HG03354 (cell line): ENCODE results near the gene ASTN1.

Source experiments
- ATAC-seq: cut with Tn5 transposase; IDR thresholded peaks from one replicate; pipeline ENCODE4 v1.9.1; 2021; ENCODE audit warnings: mild to moderate bottlenecking; ENCODE audit not compliant: unreplicated experiment, poor library complexity, severe bottlenecking

Gene ASTN1

DNA sequence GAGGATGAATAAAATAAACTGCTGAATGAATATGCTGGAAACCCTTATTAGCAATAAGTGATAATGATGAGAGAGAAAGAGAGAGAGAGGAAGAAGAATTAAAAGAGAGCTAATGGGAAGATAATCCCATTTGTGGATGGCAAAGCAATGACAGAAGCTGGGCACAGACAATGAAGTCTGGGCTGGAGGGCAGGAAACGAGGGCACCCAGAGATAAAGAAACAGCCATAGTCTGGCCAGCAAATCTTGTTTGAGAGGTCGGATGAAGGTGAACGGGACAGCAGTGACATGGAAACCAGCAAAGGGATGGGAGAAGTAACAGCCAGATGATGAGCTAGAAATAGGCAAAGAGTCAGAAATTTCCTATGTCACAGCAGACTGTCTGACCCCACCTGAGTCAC lies 155.9 kb downstream of the ASTN1 start:
- no peak for ATAC-seq

DNA sequence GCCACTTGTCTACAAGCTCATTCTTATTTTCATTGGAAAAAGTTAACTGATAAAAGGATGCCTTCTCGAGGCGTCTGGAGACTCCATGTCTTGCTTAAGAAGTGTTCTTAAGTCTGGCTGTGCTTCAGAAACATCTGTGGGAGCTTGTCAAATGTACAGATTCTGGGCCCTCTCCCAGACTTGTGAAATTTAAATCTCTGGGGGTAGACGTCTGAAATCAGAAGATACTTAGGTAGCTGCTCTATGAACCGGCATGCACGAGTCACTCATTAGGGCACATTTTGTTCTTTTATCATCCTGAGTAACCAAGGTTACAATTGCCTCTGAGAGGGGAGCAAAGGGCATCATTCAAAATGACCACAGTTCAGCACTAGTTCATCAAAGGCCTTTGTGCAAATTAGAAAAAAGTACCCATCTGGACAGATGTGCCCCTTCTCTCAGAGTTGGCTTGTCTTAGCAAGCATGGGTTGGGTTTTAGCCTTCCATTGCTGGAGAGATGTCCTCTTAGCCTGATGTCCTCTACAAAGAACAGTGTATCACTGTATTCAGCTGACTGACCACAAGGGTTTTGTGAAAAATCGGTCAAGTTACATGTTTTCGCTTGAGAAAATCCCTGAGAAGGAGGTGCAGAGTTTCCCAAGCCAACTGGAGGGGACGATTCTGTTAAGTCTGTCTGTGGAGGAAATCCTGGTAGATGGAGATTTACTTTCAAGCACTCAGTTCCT lies 156.9 kb downstream of the ASTN1 start:
- no peak for ATAC-seq

DNA sequence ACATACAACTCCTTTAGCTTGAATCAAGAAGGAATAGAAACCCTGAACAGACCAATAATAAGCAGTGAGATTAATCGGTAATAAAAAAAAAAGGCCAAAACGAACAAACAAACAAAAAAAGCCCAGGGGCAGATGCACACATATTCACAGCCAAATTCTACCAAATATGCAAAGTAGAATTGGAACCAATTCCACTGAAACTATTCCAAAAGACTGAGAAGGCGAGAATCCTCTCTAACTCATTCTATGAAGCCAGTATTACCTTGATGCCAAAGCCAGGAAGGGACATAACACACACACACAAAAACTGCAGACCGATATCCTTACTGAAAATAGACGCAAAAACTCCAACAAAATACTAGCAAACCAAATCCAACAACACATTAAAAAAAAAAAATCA lies 161.6 kb downstream of the ASTN1 start:
- no peak for ATAC-seq

DNA sequence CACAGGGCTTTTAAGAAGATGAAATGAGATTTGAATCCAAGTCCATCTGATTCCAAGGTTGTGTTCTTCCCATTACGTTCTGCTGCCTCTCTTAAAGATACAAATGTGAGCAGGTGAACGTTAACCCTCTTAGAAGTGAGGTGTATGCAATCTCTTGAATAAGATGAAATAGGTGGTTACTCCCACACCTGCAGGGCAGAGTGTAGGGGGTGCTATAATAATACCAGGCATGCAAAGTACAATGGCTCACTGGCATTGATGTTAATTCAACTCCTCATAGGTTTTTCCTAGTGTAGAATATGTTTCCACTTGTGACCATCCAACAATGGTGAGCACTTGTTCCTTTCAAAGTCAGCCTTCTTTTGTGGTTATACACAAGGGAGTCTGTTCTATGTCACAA lies 163.0 kb downstream of the ASTN1 start:
- no peak for ATAC-seq

DNA sequence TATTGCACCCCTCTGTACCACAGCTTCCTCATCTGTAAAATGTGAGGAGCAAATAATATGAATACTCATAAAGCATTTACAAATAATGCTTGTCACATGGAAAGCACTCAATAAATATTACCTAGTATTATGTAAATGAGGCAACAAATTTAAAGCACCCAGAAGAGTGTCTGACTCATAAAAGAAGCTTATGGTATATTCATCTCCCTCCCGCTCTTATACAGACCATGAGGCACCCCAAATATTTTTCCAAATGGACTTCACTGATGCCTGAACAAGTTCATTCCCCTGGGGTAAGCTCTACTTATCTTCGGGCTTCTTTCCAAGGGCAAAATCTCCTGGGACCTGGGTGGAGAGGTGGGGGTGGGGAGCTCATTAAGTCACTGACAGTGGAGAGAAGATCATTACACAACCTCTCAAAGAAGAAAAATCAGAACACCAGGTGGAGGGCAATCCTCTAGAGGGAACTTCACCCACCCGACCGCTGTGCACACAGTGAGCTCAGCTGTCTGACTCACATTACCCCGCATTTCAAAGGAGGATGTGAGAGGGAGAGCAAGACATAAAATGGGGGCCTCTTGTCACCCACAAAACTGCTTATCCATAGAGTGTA lies 166.2 kb downstream of the ASTN1 start:
- no peak for ATAC-seq

DNA sequence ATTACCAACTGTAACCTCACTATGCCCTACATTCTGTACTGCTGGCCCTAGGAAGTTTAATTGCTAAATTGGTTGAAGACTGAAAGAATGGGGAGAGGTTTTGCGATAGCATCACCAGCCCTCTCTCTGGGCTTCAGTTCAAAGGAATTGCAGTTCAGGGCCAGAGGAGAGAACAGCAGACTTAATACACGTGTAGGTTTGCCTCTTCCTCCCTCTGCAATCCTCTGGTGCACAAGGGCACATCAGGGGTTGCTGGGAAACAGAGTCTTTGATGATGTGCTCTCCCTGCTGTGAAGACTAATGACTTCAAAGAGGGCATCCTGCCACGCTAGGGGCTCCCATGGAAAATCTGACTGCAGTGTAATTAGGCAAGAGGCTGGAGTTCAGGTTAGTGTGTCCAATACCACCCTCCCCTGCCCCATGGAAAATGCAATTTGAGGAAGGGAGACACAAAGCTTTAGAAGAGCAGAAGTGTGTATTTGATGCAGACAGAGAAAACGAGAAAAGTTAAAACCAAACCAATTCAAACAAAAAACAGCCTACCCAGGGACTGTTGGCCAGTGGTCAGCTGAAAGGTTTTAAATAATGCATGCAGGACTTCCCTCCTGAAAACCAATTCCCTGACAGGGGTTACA lies 167.9 kb downstream of the ASTN1 start:
- no peak for ATAC-seq

DNA sequence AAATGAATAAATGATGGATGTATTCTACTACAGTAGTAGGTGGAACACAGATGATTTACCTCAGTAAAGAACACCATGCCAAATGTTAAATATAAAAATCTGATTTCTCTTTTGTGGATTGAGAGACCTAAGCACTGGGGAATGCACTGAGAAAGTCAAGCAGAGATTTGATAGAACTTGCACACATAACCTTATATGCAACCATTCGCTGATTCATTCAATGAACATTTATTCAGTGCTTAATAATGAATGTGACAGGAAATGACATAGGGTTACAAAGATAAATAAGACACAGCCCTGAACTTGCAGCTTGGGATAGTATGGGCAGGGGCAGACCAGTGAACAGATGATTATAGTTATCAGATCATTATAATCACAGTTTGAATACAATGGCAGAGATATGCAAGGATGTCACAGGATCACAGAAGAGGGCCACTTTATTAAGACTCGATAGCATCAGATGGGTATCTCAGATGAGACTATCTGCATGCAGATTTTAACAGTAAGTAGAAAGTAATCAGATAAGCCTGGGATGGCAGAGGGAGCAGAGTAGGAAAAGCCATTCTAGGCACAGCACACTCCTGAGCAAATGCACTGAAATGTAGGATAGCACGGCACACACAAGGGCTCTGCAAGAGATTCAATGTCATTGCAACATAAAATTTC lies 169.4 kb downstream of the ASTN1 start:
- ATAC-seq: no peak

DNA sequence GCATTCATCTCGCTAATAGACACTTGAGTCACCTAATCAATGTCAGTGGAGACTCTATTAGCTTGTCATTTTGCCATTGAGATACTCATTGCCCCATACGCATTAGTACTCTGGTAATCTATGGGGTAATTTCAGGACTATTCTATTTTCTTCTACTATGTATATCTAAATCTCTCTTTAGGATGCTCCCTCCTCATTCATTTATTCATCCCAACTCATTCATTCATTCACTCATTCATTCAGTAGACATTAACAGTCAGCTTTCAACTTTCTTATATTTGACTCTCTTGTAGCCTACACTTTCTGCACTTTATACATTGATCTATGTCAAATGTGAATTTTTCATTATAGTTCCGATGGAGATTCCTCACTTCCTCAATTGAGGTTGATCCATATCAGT lies 170.9 kb downstream of the ASTN1 start:
- ATAC-seq: no peak

DNA sequence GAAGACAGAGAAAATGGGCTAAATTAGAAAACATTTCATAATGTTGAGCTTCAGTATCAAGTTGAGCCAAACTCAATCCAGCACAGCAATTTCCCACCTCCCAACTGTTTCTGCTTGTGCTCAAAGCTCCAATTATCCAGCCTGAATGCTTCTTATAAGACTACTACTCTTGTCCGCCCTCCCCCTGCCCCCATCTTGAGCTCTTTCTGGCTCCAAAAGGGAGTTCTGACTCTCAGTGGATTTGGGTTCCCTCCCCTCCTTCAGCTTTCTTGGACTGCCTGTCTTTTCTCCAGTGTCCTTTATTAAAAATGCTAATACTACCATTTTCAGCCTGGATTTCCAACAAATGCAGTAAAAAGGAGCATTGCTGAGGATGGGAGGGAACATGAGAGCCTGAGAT lies 174.8 kb downstream of the ASTN1 start:
- no peak for ATAC-seq

DNA sequence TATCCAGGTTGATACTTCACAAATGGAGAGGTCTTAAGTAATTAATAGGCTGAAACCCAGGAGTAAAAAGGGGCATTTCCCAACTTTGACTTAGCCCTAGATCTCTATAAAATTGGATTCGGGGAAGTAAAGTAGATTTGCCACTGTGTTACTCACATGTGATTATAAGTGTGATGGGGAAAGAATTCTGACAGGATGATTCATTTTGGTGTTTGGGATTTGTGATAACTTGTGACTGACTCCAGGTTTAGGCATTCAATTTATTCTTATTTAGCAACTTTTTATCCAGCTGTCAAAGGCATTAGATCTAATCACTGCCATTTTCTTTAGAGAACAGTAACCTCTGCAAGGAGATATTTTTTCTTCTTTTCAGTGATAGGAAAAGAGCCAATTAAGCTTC lies 175.5 kb downstream of the ASTN1 start:
- no peak for ATAC-seq

DNA sequence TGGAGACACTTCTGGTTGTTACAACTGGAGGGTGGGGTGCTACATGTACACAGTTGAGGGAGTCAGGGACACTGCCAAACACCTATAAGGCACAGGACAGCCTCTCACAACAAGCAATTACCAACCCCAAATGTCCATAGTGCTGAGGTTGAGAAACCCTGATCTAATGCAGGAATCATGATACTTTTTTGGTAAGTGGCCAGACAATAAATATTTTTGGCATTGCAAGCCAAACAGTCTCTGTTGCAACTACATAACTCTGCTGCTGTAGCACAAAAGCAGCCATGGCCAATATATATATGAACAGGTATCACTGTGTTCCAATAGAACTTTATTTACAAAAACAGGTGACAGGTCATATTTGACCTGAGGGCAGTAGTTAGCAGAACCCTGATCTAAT lies 177.5 kb downstream of the ASTN1 start:
- no peak for ATAC-seq

DNA sequence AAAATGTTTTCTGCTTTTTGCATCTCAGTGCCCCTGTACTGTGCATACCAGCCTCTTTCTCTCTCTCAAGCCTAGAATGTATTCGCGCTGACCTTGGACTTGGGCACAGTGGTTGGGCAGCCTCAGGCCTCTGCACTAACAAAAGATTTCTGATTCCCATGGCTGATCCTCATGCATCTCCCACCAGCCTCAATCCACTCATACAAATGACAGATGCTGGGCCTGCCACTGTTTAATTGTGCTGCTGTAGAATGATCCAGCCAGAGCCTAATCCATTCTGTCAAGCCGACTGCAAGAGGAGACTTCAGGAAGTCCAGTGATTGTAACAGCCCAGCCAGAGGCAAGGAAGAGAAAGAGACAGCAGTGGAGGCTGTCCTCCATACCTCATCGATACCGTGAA lies 180.8 kb downstream of the ASTN1 start:
- ATAC-seq: no peak

DNA sequence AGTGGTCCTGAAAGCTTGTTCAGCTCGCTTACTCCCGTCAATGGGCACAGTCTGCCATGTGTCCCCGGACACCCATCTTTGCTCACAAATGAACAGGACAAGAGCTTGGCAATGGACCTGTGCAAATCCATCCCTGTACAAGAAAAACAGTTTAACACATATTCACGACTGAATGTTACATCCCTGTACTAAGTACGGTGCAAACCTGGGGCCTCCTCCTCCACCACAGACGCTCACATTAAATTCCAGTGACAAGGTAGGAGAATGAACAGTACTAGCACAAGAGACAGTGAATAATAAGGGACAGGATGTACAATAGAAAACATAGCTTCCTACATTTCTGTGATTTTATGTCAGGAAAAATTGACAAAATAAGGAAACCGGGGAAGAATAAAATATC lies 187.7 kb downstream of the ASTN1 start:
- ATAC-seq: no peak

DNA sequence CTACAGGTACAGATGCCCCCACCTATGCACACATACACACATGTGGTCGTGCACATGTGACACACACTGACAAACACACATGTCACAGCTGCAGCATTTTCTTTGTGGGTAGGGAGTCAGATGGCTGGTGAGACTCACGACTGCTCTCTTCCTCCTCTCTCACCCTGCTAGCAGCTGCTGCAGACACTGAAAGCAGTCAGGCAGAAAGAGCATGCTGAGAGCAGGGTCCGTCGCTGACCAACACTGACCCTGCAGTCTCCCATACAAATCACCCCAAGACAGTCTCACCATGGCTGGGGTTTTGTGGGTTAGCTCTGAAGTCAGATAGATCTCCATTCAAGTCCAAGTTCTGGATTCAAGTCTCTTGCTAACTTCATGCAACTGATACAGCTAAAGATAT lies 188.3 kb downstream of the ASTN1 start:
- ATAC-seq: no peak

DNA sequence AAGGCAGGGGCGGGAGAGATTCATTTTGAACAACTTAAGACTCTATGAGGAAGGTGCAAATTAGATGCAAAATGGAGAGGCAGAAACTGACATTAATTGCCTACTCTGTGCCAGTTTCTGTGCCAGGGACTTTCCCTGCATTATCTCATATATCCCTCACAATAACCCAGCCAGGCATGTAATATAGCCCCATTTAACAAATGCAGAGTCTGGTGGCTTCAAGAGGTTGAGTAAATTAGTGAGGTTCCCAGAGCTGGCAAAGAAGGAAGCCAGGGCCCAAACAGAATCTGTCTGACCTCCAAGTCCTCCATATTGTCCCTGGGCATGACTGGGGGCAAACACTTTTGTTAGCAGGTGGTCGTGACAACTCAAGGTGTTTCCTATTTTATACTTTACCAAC lies 199.8 kb downstream of the ASTN1 start:
- no peak for ATAC-seq

DNA sequence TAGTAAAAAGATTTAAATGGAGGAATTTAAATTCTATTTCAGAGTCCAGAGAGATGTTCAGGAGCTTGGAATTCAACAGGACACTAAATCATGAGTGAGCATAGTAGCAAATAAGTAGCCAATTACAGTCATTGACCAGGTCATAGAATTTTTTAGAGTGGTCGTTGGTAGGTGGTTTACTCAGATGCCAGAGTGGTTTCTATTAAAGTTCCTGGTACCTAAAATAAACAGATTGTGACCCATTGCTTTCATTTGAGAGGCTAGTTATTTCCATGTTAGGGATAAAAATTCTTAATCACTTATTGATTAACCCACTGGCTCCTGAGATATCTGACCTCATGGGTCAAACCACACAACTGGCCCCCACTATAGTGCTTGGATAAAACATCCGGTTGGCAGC lies 201.3 kb downstream of the ASTN1 start:
- no peak for ATAC-seq

DNA sequence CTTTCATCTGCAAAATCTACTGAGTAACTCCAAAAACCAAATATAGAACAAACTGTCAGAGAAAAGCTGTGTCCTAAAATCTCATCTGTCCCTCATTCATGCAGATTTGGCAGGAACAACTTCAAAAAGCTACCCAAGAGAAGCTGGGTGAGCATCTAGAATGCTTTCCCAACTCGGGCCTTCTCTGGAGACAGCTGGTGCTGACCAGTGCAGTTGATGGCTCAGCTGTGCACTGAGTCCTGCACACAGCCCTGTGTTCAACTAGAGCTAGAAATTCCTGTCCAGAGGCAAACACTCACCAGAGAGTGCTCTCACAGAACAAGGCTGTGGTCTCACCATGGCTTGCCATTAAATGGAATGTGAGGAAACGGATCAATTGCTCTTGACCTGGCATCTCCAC lies 202.8 kb downstream of the ASTN1 start:
- ATAC-seq: no peak

DNA sequence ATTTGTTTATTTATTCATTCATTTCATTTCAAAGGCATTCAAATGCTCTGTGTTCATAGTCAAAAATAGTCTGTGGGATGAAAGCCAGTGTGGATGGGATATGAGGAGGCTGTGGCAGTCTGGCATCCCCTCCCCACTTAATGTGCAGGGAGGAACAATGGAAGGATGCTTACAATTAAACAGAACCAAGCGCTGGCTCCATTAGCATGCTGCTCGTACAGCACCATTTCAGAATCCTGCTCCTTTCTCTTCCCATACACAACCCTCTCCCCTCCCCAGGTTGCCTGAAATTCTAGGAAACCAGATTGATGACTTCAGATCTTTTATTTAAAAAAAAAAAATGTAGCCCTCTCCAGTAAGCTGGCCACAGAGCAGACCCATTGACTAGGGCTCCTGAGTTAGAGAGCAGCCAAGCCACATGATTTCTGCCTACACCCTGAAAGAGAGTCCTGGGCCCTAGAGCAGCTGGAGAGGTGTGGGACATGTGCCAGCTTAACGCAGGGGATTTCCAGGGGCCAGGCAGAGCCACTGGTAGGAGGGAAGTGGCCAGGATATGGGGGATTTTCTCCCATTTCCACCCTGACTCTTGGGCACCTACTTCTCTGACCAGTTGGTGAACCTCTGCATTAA lies 205.2 kb downstream of the ASTN1 start:
- no peak for ATAC-seq

DNA sequence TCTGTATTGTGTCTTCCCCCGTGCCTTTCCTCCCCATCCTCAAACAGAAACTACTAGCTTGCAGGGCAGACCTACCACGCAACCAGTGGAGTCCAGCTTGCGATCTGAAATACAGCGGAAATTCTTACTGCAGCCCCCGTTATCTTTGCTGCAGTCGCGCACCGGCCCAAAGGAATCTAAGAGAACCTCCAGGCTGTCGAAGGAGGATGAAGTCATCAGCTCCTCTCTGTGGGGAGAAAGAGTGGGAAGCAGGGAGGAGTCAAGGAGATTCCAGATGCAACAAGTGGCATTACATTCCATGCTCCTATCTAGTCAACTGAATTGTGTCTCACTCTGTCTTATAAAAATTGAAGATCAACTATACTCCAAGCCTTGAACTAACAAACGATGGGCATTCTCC lies 206.9 kb downstream of the ASTN1 start:
- no peak for ATAC-seq

DNA sequence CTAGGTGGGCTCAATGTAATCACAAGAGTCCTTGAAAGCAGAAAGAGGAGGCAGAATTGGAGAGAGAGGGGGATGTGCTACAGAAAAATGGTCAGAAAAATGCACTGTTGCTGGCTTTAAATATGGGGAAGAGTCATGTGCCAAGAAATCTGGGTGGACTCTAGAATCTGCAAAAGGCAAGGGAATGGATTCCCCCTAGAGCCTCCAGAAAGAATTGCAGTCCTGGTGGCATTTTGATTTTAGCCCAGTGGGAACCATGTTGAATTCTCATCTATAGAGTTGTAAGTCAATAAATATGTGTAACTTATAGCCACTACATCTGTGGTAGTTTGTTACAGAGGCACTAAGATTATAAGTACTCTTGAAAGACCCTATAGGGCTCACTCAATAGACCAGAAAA lies 210.3 kb downstream of the ASTN1 start:
- ATAC-seq: no peak
